K562 (cell line): ENCODE data around the gene SLC30A3. TPM values are rescaled to one million over a fixed set of nuclear protein-coding genes. Genes with fewer than 3 reads are reported as not detected.

Source experiments
- KLF6 ChIP-seq: fragments of 250-450 bp; sonication (Bioruptor Pico); IDR thresholded peaks from 2 replicates; pipeline ENCODE4 v1.4.0; 2020; ENCODE audit warnings: mild to moderate bottlenecking, moderate library complexity, borderline replicate concordance
- MBD1 ChIP-seq: fragments of 250-450 bp; sonication (Bioruptor Pico); IDR thresholded peaks from 2 replicates; pipeline ENCODE4 v1.8.0; 2022; ENCODE audit warnings: inconsistent platforms
- MECOM ChIP-seq: fragments of 250-450 bp; sonication (Bioruptor Pico); IDR thresholded peaks from 2 replicates; pipeline ENCODE4 v1.8.0; 2022; ENCODE audit warnings: inconsistent platforms
- POLR2AphosphoS5 ChIP-seq: IDR thresholded peaks from 2 replicates; pipeline ENCODE4 v1.6.1; 2011; ENCODE audit warnings: mild to moderate bottlenecking, low read depth, low read length, moderate library complexity; ENCODE audit not compliant: control insufficient read depth, insufficient read depth
- RAD21 ChIP-seq, 2 experiments: fragments of 250-450 bp in 1 of 2; fragments of 450-650 bp in 1 of 2; sonication (Bioruptor Pico) in 1 of 2; formaldehyde crosslinking in 1 of 2; IDR thresholded peaks in 1 of 2; conservative IDR thresholded peaks in 1 of 2; 2 replicates each; pipeline versions ENCODE4 v1.4.0 to v1.8.0; 2020 to 2022; ENCODE audit warnings: mild to moderate bottlenecking in 2 of 2, moderate library complexity in 1 of 2
- SFPQ ChIP-seq: fragments of 200-400 bp; formaldehyde crosslinking; IDR thresholded peaks from 2 replicates; pipeline ENCODE4 v1.6.1; 2017; ENCODE audit warnings: mild to moderate bottlenecking, low read depth, low read length, moderate library complexity
- SMARCE1 ChIP-seq: fragments of 450-650 bp; IDR thresholded peaks from 2 replicates; pipeline ENCODE4 v1.7.1; 2016; ENCODE audit warnings: mild to moderate bottlenecking
- ZNF224 ChIP-seq: sonication (generic); formaldehyde crosslinking; IDR thresholded peaks from 2 replicates; pipeline ENCODE4 v1.8.0; 2022; ENCODE audit warnings: mild to moderate bottlenecking, missing genetic modification reagents
- ZNF695 ChIP-seq: fragments of 450-650 bp; formaldehyde crosslinking; IDR thresholded peaks from 2 replicates; pipeline ENCODE4 v1.4.0; 2020; ENCODE audit warnings: mild to moderate bottlenecking, moderate library complexity
- polyA plus RNA-seq, 8 experiments: library from polyadenylated mRNA; depleted of rRNA in 4 of 8; stranded (reverse) in 5 of 8; unstranded in 3 of 8; fragments of >200 nt; fragmentation: Nextera tagmentation in 2 of 8; fragmentation: Illumina TruSeq in 1 of 8; extraction: Ambion mirVana in 2 of 8; extraction: Trizol in 1 of 8; gene quantifications; 2 replicates each; pipeline versions ENCODE4 v1.2.1 to v1.2.3, GENCODE V29; 2011 to 2014; ENCODE audit warnings: inconsistent platforms in 1 of 8, missing spikeins in 1 of 8
- total RNA-seq, 7 experiments: library from RNA; depleted of rRNA in 6 of 7; stranded (reverse); fragments of >200 nt in 6 of 7; fragmentation: Illumina TruSeq in 2 of 7; extraction: Trizol in 2 of 7; gene quantifications; 2 replicates each; pipeline versions ENCODE4 v1.2.1 to v1.2.3, GENCODE V29; 2011 to 2021; ENCODE audit warnings: low replicate concordance in 1 of 7
- TF ChIP-seq, protein P1 (sequence below), 2 experiments: fragments of 450-650 bp in 1 of 2; sonication (generic) in 1 of 2; formaldehyde crosslinking in 1 of 2; IDR thresholded peaks; 2 replicates each; pipeline versions ENCODE4 v1.7.1 to v1.9.0; 2016 to 2022; ENCODE audit warnings: inconsistent platforms in 1 of 2, mild to moderate bottlenecking in 1 of 2, missing genetic modification reagents in 1 of 2
- TF ChIP-seq, protein P2 (sequence below): IDR thresholded peaks from 2 replicates; pipeline ENCODE4 v1.6.1; 2011; ENCODE audit not compliant: insufficient read length; ENCODE audit errors: extremely low read depth

SLC30A3 gene
- total and polyA plus RNA-seq, 9 of the 15 experiments (the other 6 are each of a cell fraction or from before 2014, with no cell fraction given), result 0.03 to 2.7 (median 0.89) TPM; not detected in 1

DNA sequence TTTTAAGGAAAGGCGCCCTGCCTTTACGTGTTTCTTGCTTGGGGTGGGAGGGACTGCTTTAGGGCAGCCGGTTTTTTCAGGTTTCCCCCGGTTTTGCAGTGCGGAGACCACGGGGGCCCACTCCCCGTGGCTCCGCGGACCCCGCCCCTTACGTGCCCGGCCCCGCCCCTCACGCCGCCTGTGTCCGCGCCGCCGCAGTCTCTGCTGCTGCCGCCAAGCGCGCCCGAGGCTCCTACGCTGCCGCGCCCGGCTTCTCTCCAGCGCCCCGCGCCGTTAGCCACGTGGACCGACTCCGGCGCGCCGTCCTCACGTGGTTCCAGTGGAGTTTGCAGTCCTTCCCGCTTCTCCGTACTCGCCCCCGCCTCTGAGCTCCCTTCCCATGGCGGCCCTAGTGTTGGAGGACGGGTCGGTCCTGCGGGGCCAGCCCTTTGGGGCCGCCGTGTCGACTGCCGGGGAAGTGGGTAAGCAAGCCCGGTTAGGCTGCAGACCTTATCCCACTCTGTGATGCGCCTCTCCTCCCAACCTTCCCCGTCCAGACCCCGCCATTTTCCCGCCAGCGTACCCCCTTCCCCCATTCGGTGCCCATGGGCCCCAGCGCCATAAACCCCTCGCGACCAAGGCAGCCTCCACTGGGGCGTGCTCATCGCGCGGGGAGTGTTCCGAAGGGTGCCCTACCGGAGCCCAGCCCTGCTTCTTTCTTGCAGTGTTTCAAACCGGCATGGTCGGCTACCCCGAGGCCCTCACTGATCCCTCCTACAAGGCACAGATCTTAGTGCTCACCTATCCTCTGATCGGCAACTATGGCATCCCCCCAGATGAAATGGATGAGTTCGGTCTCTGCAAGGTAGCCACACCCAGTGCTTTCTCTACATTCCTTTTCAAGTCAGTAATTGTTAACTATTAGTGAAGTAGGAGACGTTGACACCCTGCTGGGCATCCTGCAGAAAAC lies 45.4 kb downstream of the SLC30A3 start, which contains the start of gene CAD (continued):
- TF ChIP-seq, protein P1, sequence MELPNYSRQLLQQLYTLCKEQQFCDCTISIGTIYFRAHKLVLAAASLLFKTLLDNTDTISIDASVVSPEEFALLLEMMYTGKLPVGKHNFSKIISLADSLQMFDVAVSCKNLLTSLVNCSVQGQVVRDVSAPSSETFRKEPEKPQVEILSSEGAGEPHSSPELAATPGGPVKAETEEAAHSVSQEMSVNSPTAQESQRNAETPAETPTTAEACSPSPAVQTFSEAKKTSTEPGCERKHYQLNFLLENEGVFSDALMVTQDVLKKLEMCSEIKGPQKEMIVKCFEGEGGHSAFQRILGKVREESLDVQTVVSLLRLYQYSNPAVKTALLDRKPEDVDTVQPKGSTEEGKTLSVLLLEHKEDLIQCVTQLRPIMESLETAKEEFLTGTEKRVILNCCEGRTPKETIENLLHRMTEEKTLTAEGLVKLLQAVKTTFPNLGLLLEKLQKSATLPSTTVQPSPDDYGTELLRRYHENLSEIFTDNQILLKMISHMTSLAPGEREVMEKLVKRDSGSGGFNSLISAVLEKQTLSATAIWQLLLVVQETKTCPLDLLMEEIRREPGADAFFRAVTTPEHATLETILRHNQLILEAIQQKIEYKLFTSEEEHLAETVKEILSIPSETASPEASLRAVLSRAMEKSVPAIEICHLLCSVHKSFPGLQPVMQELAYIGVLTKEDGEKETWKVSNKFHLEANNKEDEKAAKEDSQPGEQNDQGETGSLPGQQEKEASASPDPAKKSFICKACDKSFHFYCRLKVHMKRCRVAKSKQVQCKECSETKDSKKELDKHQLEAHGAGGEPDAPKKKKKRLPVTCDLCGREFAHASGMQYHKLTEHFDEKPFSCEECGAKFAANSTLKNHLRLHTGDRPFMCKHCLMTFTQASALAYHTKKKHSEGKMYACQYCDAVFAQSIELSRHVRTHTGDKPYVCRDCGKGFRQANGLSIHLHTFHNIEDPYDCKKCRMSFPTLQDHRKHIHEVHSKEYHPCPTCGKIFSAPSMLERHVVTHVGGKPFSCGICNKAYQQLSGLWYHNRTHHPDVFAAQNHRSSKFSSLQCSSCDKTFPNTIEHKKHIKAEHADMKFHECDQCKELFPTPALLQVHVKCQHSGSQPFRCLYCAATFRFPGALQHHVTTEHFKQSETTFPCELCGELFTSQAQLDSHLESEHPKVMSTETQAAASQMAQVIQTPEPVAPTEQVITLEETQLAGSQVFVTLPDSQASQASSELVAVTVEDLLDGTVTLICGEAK (IDR thresholded peaks at IDR 0.05), result peak; percentile 48; the same call in 1 of the 2 replicates
- TF ChIP-seq, protein P1 (CRISPR knock-in tag; IDR thresholded peaks at IDR 0.05), result no peak
- TF ChIP-seq MECOM, result no peak
- TF ChIP-seq POLR2AphosphoS5, result peak; percentile 69; the same call in 1 of the 2 replicates
- no peak for TF ChIP-seq ZNF224 (CRISPR knock-in tag)
- TF ChIP-seq SFPQ, result no peak
- TF ChIP-seq ZNF695 (CRISPR knock-in tag), result no peak
- no peak for TF ChIP-seq KLF6 (CRISPR knock-in tag)
- no peak for TF ChIP-seq RAD21 (CRISPR knock-in tag; conservative IDR thresholded peaks at IDR 0.05 in 1 of 2, IDR thresholded peaks at IDR 0.05 in 1 of 2)
- TF ChIP-seq SMARCE1, result no peak
- no peak for TF ChIP-seq MBD1 (CRISPR knock-in tag)
- TF ChIP-seq, protein P2, sequence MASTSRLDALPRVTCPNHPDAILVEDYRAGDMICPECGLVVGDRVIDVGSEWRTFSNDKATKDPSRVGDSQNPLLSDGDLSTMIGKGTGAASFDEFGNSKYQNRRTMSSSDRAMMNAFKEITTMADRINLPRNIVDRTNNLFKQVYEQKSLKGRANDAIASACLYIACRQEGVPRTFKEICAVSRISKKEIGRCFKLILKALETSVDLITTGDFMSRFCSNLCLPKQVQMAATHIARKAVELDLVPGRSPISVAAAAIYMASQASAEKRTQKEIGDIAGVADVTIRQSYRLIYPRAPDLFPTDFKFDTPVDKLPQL, result no peak
